Measurements from ENCODE around the gene FABP2.
"Not testable (repeated sequence)": the region's sequence is repeated elsewhere in the genome, so short reads cannot be mapped to it uniquely, and the experiment has no call there.

Gene FABP2

DNA sequence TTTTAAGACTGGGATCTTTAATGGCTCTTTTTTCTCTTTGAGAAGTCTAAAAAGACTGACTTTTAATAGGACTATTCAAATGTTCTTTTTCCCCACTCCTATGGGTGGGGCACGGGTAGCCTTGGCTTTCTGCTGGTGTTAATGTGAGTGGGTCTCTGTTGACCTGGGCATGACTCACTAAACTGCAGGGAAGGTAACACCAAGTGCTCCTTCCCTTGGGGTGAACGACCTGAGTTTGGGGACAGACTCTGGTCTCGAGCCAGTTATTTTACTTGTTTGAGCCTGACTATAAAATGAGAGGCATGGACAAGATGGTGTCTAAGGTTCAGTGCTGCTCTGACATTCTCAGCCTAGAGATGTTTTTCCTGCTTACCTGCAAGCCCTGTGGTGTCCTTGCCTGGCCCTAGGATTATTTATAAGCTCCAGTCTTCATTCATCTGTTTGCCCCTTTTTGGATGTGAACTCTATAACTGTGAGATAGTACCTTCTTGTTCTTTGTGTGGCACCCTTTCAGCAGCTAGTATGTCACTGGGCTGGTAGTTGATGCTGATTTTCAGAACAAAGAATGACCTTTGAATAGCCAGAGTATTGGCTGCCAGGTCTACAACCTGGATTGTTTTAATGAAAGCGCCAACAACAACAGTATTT lies 14.5 kb upstream of the FABP2 start:
- H3K36me3 Mint-ChIP-seq; H3K4me3 Mint-ChIP-seq; H3K27ac Mint-ChIP-seq; H3K9me3 Mint-ChIP-seq; ATAC-seq; H3K4me1 Mint-ChIP-seq; DNase-seq (ENCODE audit: low spot score in 2 of 2): not testable (repeated sequence)

DNA sequence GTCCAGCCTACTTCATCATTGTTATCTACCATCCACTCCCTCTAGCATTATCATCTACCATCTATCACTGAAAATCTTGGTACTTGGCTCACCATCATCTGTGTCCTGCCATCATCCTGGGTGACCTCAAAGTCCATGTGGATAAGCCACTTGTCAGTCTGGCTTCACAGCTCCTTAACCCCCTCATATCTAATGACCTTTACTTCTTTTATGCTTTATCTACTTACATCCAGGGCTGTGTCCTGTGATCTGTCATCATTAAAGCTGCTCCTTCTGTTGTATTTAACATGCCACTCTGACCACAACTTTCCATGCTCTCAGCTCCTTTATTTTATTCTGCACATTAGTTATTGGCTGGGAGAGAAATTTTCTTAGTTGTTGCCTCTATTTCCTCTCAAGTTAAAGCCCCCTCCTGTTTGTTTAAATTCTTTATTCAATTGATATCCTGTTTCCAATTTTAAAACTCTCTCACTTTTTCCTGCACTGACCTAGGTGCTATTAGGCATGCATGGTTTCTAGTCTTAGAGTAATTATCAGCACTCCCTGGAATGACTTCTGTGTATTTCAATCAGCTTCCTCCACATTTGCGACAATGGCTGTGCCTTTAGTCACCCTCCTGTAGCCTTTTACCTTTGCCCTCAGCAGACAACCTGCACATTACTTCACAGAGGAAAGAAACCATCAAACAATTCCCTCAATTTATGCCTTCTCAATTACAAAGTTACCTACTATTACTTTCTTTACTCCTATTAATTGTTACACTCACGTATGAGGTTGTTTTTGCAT lies 8.1 kb upstream of the FABP2 start:
- DNase-seq (ENCODE audit: low spot score in 2 of 2) (no peak), ATAC-seq (no peak)
- no peaks in the 10 kb centered on the region for H3K36me3 Mint-ChIP-seq
- no peak overlapping the region for H3K27ac Mint-ChIP-seq
- no peaks in the 10 kb centered on the region for H3K4me1 Mint-ChIP-seq
- H3K9me3 Mint-ChIP-seq = no peaks in the 10 kb centered on the region
- H3K4me3 Mint-ChIP-seq = no peak overlapping the region

DNA sequence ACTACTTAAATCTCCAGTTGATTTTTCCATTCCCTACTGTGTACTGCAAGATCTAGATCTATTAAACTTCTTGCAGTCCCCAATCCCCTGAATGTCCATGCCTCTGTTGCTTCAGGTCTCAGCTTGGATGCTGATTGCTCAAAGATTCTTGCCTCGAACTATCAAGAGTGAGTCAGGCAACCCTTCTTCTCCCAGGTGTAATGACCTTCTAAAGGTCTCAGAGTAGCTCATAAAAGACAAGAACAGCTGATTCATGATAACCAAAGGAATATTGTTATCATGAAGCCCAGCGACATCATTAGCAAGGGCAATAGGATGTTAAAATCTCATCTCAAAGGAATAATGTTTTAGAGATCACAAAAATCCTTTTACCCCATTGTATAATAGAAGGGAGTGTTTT lies 6.8 kb upstream of the FABP2 start:
- Mint-ChIP-seq H3K9me3 (no peaks in the 10 kb centered on the region), H3K4me3 (no peak overlapping the region), H3K27ac (no peak overlapping the region), H3K4me1 (no peaks in the 10 kb centered on the region), H3K36me3 (no peaks in the 10 kb centered on the region)
- no peak for ATAC-seq
- DNase-seq (ENCODE audit: low spot score in 2 of 2) = no peak

- Mint-ChIP-seq H3K36me3 (no peaks in the 10 kb centered on the region), H3K4me3 (no peak overlapping the region), H3K4me1 (no peaks in the 10 kb centered on the region), H3K9me3 (no peaks in the 10 kb centered on the region), H3K27ac (no peak overlapping the region)
- DNase-seq (ENCODE audit: low spot score in 2 of 2) = no peak
- ATAC-seq = no peak
Observed at GRCh38 chr4:119317990-119318389, 3.9 kb downstream of the FABP2 start.

DNA sequence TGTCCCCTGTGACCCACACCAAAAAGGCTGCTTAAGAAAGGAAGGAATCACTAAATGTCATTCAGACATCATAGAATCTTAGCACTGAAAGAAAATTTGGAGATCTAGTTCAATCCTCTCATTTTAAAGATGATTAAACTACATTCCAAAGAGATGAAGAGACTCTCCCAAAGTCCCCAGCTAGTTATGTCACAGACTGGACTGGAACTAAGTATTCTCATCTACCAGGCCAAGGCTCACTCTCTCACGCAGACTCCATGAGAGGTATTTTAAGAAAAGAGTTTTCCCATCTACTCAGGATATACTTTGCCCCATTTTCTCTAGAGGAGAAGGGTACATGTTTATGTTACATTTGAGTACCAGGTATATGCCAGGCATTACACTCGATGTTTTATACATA lies 6.9 kb downstream of the FABP2 start:
- no peak for DNase-seq (ENCODE audit: low spot score in 2 of 2)
- Mint-ChIP-seq H3K36me3 (no peaks in the 10 kb centered on the region), H3K4me1 (no peaks in the 10 kb centered on the region), H3K9me3 (no peaks in the 10 kb centered on the region), H3K4me3 (no peak overlapping the region), H3K27ac (no peak overlapping the region)
- ATAC-seq = no peak

GRCh38 chr4:119314356-119314755 lies 7.6 kb downstream of the FABP2 start:
- ATAC-seq = peak; percentile 64
- no peaks in the 10 kb centered on the region for H3K36me3 Mint-ChIP-seq

DNA sequence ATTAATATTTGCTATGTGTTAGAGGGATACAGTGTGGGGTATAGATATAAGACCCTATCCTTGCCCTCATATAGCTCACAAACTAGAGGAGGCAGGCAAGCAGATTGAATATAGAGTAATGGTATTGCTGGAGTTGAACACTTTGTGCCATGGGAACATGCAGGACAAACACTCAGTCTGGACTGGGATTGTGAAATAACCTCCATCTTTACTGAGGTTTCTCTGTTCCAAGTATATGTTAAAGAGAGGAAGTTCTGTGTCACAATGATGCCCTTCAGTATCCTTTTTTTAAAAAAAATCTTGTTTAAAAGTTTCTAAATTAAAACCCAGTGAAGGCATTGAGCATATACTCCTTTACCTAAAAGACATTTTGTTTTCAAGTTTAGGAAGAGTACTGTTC lies 8.7 kb downstream of the FABP2 start:
- H3K27ac Mint-ChIP-seq = no peak overlapping the region

More at GRCh38 chr4:119314356-119314755, 7.6 kb downstream of the FABP2 start:
- no peak overlapping the region for H3K4me3 Mint-ChIP-seq
- no peaks in the 10 kb centered on the region for H3K9me3 Mint-ChIP-seq
- no peak for DNase-seq (ENCODE audit: low spot score in 2 of 2)
- no peaks in the 10 kb centered on the region for H3K4me1 Mint-ChIP-seq
- no peak overlapping the region for H3K27ac Mint-ChIP-seq

DNA sequence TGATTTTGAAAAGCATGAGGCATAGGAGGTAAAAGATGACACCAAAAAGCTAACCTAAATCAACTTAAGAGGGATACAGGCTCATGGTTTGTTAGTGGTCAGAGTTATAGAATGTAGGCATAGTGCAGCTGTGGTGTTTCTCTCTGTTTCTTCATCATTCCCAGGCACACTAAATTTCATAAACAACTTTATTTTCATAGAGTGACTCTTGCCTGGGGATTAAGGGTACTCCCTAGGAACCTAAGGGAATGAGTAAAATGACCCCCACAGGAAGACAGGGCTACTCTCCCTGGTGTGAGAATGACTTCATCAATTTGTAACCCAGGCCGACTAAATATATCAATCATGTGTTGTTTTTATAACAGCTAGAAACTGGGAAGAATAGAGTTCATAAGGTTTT lies 11.1 kb downstream of the FABP2 start:
- H3K36me3 Mint-ChIP-seq = no peaks in the 10 kb centered on the region
- no peak for DNase-seq (ENCODE audit: low spot score in 2 of 2)
- H3K9me3 Mint-ChIP-seq = no peaks in the 10 kb centered on the region
- no peak overlapping the region for H3K4me3 Mint-ChIP-seq
- no peak overlapping the region for H3K27ac Mint-ChIP-seq
- ATAC-seq = no peak
- no peaks in the 10 kb centered on the region for H3K4me1 Mint-ChIP-seq

More for the DNA sequence above, 8.7 kb downstream of the FABP2 start:
- ATAC-seq (no peak), DNase-seq (ENCODE audit: low spot score in 2 of 2) (no peak)
- Mint-ChIP-seq H3K4me1 (no peaks in the 10 kb centered on the region), H3K36me3 (no peaks in the 10 kb centered on the region), H3K4me3 (no peak overlapping the region), H3K9me3 (no peaks in the 10 kb centered on the region)

DNA sequence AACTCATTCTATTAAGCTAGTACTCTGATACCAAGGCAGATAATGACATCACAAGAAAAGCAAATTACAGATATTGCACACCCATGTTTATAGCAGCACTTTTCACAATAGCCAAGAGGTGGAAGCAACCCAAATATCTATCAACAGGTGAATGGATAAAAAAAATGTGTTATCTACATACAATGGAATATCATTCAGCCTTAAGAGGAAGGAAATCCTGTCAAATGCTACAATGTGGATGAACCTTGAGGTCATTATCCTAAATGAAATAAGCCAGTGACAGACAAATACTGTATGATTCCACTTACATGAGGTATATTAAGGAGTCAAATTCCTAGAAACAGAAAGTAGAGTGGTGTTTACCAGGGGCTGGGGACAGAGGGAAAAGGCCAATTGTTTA lies 14.3 kb downstream of the FABP2 start:
- ATAC-seq (no peak), DNase-seq (ENCODE audit: low spot score in 2 of 2) (no peak)
- Mint-ChIP-seq H3K36me3 (no peaks in the 10 kb centered on the region), H3K27ac (no peak overlapping the region), H3K9me3 (no peaks in the 10 kb centered on the region), H3K4me3 (no peak overlapping the region), H3K4me1 (no peaks in the 10 kb centered on the region)

- Mint-ChIP-seq H3K4me1 (peaks cover 4% of the 10 kb centered on the region), H3K9me3 (no peaks in the 10 kb centered on the region), H3K4me3 (no peak overlapping the region), H3K36me3 (peaks cover 13% of the 10 kb centered on the region), H3K27ac (no peak overlapping the region)
- no peak for DNase-seq (ENCODE audit: low spot score in 2 of 2)
- no peak for ATAC-seq
Observed at GRCh38 chr4:119304431-119304830, 17.5 kb downstream of the FABP2 start.

DNA sequence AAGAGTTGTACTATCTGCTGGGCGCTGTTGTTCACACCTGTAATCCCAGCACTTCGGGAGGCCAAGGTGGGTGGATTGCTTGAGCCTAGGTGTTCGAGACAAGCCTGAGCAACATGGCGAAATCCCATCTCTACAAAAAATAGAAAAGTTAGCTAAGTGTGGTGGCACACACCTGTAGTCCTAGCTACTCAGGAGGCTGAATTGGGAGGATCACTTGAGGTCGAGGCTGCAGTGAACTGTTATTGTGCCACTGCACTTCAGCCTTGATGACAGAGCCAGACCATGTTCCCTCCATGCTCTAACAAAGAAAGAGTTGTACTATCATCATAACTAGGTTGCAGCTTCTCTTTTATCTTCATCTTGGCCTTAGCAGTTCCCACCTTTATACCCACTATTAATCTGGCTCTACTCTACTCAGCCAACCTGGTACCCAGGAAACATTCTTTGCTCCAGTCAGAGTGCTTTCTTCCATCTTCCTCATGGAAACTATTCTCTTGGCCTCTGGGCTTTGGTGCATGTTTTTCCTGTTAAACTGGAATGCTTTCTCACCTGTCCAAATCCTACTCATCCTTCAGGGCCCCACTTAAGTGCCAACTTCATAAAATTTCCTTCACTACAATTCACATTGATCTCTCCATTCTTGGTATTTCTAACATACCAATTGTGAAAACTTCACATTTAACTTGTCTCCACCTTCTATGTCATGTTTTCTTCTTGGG lies 18.2 kb downstream of the FABP2 start:
- H3K36me3 Mint-ChIP-seq = peaks cover 20% of the 10 kb centered on the region
- H3K4me3 Mint-ChIP-seq = no peak overlapping the region
- no peak for DNase-seq (ENCODE audit: low spot score in 2 of 2)
- peaks cover 10% of the 10 kb centered on the region for H3K4me1 Mint-ChIP-seq
- no peak overlapping the region for H3K27ac Mint-ChIP-seq
- no peaks in the 10 kb centered on the region for H3K9me3 Mint-ChIP-seq
- no peak for ATAC-seq

DNA sequence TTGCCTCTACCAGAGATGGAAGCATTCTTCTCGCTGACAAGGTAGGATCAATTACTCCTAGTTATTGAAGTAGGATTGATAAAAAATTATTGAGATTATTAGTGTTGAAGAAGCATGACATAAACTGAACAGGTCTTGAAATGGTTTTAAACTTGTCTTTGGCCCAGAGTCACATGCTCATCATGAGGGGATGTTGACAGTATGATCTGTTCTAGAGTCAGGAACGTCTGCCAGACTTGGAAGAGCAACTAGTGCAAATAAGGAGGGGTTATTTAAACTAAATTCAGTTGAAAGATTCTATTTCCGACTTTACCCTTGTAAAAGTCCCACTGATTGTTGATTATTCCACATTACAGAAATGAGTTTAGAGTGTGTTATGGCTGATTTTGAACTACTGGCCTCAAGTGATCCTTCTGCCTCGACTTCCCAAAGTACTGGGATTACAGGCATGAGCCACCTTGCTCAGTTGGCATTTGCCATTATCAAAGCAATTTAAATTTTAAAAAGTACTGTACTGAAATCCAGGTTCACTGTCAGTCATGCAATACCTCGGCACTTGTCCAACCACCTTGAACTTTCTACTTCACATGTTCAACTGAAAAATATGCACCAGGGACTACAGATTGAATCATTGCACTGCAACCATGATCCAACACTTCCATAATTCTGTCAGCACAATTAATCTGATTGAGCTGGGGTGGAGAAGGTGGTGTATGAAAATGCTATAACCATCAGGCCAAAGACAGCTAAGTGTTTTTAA lies 19.7 kb downstream of the FABP2 start:
- DNase-seq (ENCODE audit: low spot score in 2 of 2) (no peak), ATAC-seq (no peak)
- H3K4me3 Mint-ChIP-seq = no peak overlapping the region

DNA sequence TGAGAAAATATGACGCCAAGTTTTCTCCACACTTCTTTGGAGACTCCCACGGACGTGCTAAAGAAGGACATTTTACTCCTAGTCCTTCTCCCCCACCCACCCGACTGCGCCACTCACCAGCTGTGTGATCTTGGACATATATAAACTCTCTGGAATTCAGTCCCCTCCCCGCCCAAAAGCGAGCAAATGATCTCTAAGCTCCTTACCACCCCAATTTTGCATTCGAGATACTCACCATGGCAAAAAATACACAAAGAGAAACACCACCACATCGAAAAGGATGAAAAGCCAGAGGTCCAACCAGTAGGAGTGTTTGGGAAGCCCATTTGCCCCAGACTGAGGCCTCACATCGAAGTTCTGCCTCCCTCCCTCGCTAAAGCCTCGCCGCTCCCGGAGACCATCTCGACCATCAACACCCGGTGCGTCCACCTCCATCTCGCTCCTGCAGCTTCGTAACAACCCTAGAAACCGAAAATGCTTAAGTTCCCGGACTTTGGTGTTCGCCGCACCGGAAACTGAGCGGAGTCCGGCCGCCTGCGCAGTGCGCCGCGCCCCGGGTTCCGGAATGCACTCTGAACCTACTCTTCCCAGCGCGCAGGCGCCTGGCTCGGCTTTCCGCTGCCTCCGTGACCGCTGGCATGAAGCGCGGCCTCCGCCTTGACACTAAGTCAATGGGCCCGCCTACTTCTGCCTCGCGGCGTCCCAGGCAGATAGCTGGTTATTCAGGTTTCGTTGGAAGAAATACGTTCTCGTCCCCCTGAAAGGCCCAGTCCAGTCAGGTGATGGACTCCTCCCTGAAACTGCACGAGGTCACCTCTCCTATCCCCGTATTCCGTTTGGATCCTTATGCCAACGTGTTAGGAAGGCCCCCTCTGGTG lies 21.6 kb downstream of the FABP2 start:
- ATAC-seq = peak; percentile 99
- peak; percentile 90 to 94 for DNase-seq (ENCODE audit: low spot score in 2 of 2)
- Mint-ChIP-seq H3K4me1 (peaks cover 18% of the 10 kb centered on the region), H3K9me3 (no peaks in the 10 kb centered on the region), H3K27ac (peak overlapping the region; percentile 99), H3K36me3 (peaks cover 50% of the 10 kb centered on the region), H3K4me3 (peak overlapping the region; percentile 99)

More for the DNA sequence above, 19.7 kb downstream of the FABP2 start:
- Mint-ChIP-seq H3K4me1 (peaks cover 12% of the 10 kb centered on the region), H3K27ac (peak overlapping the region; percentile 30), H3K9me3 (no peaks in the 10 kb centered on the region), H3K36me3 (peaks cover 35% of the 10 kb centered on the region)

GRCh38 chr4:119299741-119300100 lies 22.2 kb downstream of the FABP2 start:
- Mint-ChIP-seq H3K4me1 (peaks cover 18% of the 10 kb centered on the region), H3K4me3 (peak overlapping the region; percentile 99)
- DNase-seq (ENCODE audit: low spot score in 2 of 2) = no peak

More at GRCh38 chr4:119299741-119300100, 22.2 kb downstream of the FABP2 start:
- Mint-ChIP-seq H3K27ac (peak overlapping the region; percentile 99), H3K36me3 (peaks cover 50% of the 10 kb centered on the region), H3K9me3 (no peaks in the 10 kb centered on the region)
- no peak for ATAC-seq
